Measurements from ENCODE around the gene WDR46.

The WDR46 gene, protein sequence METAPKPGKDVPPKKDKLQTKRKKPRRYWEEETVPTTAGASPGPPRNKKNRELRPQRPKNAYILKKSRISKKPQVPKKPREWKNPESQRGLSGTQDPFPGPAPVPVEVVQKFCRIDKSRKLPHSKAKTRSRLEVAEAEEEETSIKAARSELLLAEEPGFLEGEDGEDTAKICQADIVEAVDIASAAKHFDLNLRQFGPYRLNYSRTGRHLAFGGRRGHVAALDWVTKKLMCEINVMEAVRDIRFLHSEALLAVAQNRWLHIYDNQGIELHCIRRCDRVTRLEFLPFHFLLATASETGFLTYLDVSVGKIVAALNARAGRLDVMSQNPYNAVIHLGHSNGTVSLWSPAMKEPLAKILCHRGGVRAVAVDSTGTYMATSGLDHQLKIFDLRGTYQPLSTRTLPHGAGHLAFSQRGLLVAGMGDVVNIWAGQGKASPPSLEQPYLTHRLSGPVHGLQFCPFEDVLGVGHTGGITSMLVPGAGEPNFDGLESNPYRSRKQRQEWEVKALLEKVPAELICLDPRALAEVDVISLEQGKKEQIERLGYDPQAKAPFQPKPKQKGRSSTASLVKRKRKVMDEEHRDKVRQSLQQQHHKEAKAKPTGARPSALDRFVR

DNA sequence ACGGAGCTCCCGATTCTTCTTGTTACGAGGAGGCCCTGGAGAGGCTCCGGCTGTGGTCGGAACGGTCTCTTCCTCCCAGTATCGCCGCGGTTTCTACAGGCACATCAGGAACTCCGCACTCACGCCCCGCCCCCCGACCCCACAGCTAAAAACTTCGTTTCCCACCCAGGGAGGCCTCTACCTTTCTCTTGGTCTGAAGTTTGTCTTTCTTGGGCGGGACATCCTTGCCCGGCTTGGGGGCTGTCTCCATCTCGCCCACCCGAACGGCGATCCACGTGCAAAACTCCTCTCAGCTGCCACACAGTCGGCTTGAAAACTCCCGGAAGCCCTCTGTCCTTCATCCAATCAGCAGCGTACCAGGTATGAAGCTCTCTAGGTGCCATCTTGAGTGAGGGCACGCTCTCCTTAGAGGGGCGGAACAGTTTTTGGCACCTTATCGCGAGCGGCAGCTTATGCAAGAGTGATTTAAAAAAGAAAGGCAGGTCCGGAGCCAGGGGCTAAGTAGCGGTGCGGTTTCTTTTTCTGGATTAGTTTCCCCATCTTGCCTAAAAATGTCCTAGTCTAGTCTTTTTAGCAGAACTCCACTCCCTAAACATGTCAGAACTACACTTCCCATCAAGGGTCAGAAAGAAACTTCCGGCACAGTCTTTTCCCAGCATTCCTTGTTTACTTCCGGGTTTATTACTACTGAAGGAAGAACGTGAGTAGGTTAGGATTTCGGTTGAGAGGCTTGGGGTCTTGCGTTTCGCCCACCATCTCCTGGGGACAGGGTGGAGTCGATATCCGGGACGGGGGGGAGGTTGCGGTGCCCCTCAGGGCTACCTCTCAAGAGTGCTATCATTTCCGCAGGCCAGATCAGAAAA, at the start of gene WDR46, which contains the start of gene PFDN6:
Gene WDR46 (minus strand): TSS at position 319 of the 863 bp plus-strand sequence. CDS start 69 bp downstream, at position 250.
Gene PFDN6 (plus strand): TSS at position 681 of the 863 bp plus-strand sequence. CDS start 256 bp downstream, outside the sequence.
- peak; percentile 98 for DNase-seq (ENCODE audit: low spot score)

DNA sequence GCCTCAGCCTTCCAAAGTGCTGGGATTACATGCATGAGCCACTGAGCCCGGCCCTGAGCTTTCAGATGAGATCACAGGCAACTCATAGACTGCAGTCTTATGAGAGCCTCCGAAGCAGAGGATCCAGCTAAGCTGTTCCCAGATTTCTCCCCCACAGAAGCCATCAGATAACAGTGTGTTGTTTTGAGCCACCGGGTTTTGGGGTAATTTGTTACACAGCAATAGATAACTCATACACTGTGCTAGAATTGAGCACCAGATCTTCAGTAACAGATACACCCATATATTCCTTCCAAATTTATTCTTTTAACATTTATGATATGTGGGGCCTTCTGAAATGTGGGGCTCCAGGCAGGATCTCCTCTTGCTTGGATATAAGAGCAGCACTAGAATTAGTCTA, 47.5 kb upstream of the WDR46 start:
- DNase-seq (ENCODE audit: low spot score): no peak

DNA sequence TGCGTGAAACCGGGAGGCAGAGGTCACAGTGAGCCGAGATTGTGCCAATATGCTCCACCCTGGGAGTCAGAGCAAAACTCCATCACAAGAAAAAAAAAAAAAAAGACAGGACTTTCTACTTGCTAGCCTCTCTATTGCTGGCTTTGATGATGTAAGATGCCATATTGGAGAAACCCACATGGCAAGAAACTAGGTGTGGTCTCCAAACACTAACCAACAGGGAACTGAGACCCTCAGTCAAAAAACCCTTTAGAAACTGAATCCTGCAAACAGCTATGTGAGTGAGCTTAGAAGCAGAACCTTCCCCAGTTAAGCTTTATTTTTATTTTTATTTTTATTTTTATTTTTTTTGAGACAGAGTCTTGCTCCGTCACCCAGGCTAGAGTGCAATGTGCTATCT, 46.9 kb upstream of the WDR46 start:
- no peak for DNase-seq (ENCODE audit: low spot score)

GRCh38 chr6:33333666-33334065, 44.6 kb upstream of the WDR46 start:
- no peak for DNase-seq (ENCODE audit: low spot score)

DNA sequence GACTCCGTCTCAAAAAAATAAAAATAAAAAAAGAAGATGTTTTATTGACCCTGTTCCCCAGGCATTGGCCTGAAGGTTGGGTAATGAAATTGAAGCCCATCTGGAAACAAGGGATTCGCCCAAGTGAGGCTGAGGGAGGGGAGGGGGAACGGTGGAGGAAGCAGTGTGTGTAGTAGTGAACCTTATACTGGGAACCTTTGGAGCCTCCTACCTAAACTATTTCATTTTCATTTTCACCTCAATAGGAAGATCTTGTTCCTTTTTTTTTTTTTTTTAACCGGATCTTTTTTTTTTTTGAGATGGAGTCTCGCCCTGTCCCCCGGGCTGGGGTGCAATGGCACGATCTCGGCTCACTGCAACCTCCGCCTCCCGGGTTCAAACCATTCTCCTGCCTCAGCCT, 41.7 kb upstream of the WDR46 start:
- DNase-seq (ENCODE audit: low spot score): no peak

DNA sequence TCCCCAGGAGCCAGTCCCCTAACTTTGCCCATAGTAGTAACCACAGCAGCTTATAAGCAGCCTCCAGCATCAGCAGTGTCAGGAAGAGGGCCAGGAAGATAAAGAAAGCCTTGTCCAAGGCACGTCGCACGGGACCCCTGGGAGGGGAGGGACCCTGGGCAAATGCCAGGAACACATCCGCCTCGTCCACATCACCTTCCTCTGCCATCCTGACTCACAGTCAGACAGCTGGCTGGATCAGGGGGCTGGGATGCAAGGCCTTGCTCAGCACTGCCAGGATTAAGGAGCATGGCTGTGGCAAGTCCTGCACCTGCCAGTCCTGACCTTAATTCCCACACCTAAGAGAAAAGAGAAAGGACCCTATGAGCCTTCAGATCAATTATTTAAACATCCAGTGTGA, 40.0 kb upstream of the WDR46 start:
- DNase-seq (ENCODE audit: low spot score): no peak

- no peak for DNase-seq (ENCODE audit: low spot score)
These were observed 35.1 kb upstream of the WDR46 start for GRCh38 chr6:33324125-33324524.

GRCh38 chr6:33323623-33323948, 34.5 kb upstream of the WDR46 start:
- DNase-seq (ENCODE audit: low spot score): no peak

DNA sequence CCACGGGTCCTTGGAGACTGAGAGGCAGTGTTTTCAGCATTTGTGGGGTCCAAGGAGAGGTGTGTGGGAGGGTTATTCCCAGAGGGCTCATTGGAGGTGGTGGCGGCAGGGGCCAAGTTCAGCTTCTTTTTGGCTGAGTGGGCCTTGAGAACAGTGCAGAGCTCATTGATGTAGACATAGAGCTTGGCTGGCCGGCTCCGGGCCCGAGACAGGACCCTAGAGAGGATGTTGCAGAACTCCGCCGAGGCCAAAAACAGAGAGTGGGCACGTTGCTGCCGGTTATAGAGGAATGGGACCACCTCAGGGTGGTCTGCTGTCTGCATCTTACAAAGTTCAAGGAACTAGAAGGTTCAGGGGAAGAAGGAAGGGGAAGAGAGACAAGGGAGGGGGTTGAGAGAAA, 32.2 kb upstream of the WDR46 start:
- DNase-seq (ENCODE audit: low spot score): no peak

- peak; percentile 82 for DNase-seq (ENCODE audit: low spot score)
These were observed 31.5 kb upstream of the WDR46 start for GRCh38 chr6:33320315-33321181.

DNA sequence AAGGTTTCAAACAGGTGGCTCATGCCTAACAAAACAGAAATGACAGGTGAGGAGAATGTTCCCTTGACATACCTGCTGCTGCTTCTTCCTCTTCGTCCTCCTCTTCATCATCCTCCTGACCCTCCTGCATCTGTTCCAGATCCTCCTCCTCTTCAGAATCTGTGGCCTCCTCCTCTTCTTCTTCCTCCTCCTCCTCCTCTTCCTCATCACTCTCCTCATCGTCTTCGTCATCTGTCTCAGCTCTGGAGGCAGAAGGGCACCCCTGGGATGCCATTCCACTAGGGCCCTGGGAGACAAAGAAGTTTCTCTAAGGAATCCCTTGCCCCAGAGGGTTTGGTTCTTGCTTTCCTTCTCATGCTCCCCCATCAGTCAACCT, 30.9 kb upstream of the WDR46 start:
- no peak for DNase-seq (ENCODE audit: low spot score)

- no peak for DNase-seq (ENCODE audit: low spot score)
These were observed 29.5 kb upstream of the WDR46 start for GRCh38 chr6:33318426-33319073.

DNA sequence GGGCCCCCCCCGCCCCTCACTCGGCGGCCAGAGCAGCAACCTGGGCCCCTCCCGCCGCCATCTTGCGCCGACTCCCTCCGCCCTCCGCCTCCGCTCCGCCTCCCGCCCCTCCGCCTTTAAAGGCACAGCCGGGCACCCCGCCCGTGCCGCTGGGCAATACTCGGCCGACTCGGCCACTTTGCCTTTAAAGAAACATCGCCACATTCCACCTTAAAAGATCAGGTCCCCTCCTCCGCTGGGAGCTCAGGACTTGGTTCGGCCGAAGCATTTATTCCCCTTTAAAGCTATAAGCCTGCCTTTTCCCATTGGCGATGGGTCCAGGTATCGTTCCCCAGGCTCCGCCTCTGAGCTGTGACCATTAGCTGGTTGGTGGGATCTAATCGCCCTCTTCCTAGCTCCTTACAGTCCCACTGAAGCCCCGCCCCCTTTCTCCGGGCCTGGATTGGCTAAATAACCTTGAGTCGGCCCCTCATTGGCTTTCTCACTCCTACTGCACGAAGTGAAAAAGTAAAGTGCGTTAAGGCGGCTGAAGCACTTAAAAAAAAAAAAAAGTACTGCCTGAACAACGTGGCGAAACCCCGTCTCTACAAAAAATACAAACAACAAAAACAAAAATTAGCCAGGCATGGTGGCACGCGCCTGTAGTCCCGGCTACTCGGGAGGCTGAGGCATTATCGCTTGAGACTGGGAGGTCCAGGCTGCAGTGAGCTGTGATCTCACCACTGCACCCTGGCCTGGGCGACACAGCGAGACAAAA, 28.8 kb upstream of the WDR46 start, which contains the start of gene ZBTB22:
Gene ZBTB22 (minus strand): TSS at position 76 of the 757 bp plus-strand sequence. CDS start 828 bp downstream, outside the sequence.
- peak; percentile 97 for DNase-seq (ENCODE audit: low spot score)

GRCh38 chr6:33317419-33317668, 28.3 kb upstream of the WDR46 start:
- DNase-seq (ENCODE audit: low spot score): peak; percentile 84

DNA sequence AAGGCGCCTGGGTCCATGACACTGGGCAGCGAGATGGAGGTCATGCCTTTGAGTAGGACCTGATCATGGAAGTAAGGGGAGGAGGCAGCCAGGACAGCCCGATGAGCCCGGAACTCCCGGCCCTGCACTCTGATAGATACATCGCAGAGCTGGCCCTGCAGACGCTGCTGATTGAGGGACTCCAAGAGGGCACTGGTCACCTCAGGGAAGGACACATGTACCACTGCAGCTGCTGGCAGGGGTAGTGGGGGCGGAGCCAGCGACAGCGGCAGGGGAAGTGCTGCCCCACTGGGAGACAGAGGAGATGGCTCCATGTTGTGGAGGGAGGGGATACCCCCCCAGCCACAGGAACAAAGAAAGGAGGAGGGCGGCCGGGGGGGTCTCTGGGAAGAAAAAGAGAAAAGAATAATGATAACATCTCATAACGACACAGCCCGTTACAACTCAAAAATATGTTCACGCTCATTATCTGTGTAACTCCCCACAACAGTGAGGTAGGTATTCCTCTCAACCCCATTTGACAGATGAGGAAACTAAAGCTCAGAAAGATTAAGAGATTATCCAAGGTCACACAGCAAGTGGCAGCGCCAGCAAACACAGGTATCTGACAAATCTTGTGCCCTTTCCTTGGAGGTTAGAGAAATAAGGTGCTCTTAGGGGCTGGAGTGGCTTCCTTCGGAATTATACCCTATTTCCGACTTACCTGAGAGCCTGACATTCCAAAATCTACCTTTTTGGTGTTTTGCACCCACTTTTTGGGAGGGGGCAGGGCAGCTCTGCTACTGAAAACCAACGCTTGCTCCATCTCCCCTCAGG, 27.8 kb upstream of the WDR46 start:
- no peak for DNase-seq (ENCODE audit: low spot score)

DNA sequence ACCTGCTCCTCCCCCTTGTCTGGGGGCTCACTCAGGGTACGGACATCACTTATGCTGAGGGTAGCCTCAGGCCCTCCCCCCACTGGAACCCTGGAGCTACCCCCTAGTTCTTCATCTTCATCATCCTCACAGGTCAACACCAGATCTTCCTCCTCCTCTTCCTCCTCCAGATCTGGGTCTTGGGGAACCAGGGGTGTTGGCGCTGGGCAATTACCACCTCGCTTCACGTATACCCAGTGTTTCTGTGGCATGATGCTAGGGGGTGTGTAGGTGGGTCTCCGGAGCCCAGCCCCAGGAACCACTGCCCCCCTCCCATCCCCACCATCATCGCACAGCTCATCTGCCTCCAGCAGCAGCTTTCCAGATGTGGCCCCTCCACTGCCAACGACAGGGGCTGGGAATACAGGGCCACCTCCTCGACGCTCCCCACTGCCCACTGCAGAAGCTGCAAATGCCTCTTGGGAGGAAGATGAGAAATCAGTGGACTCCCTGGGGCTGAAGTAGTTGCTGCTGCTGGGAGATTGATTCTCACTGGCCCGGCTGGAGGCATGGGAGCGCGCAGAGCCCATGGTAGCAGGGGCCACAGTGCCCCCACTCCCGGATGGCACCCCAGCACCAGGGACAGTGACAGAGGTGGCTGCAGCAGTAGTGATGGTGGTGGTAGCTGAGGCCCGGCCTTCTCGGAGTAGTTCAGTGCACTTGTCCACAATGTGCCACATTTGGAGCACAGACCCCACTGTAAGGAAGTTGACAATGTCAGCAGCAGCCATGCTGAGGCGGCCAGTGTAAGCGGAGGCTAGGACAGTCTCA, 27.0 kb upstream of the WDR46 start:
- no peak for DNase-seq (ENCODE audit: low spot score)

- DNase-seq (ENCODE audit: low spot score): no peak
These were observed 26.1 kb upstream of the WDR46 start for GRCh38 chr6:33314943-33315792.

DNA sequence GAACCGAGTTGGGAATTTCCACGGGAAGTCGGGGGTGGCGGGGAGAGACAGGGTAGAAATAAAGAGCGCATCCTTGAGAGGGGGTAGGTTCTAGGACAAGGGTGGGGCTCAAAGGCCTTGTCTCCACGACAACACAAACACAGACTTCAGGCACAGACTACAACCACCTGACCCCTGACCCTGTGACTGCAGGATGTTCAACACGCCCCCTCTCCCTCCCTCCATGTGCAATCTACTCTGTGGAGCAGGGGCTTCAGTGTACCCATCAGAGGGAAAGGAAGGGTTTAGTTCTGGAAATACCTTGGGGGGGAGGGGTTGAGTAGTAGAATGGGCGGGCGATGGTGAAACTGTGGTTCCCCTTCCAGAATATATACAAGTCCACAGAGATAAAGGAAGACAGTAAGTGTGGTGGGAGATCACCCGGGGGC, 25.5 kb upstream of the WDR46 start:
- peak; percentile 84 for DNase-seq (ENCODE audit: low spot score)

All from hepatic stellate cell (primary cell).